HTR-8/SVneo (cell line): ENCODE measurements around the gene PLEKHB2.
"Not testable (repeated sequence)": the region's sequence is repeated elsewhere in the genome, so short reads cannot be mapped to it uniquely, and the experiment has no call there.

Experiments
- DNase-seq: peaks from one replicate; pipeline ENCODE4 v3.0.0; 2011; ENCODE audit warnings: low spot score, mixed read lengths; ENCODE audit not compliant: insufficient read length
- FAIRE-seq: peaks from 2 replicates; lab custom pipeline; 2011; peaks lifted over from hg19 to GRCh38; lab: Jason Lieb, UNC

PLEKHB2 gene

GRCh38 chr2:131105156-131105949, at the start of gene PLEKHB2:
Gene PLEKHB2 (plus strand): TSS chr2:131105336. CDS start chr2:131120942, 15,606 bp downstream.
- FAIRE-seq, result peak; percentile 90
- DNase-seq, result peak; percentile 93

- DNase-seq (no peak), FAIRE-seq (no peak)
Observed at GRCh38 chr2:131056204-131056931, 48.8 kb upstream of the PLEKHB2 start.

DNA sequence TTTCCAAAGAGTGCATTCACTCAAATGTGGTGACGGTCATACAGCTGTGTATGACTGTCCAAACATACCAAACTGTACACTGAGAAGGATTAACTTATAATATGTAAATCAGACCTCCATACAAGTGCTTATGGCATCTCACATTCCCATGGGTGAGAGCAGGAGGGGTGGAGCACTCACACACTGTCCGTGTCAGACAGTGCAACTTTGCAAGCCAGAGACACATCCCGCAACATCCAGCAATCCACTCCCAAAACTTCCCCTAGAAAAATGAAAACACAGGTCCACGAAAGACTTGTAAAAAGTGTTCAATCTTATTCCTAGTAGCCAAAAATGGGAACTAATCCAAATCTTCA, 48.2 kb upstream of the PLEKHB2 start:
- DNase-seq (no peak), FAIRE-seq (no peak)

DNA sequence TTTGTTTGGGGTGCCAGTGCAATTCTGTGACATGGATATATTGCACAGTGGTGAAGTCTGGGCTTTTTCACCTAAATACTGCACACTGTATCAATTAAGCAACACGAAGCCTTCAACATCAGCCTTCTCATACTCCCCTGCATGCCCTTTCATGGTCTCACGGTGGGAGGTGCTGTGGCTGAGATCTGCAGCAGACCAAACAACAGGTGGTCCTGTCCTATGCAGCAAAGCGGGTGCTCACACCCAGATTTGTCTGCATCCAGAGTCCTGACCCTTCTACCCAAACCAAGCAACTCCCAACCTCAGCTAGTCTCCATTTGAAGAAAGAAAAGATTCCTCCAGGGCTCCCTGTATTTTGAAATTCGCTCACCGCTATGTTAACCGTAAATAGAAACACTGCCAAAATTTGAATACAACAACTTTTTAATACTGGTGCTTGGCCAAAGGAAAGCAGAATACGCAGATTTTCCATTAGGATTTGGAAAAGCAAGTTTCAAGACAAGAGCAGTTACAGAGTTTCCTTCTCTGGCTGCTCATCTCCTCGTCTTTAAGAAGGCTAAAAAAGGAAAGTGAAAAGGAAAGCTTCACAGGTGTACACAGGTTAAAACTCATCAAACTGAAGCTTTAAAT, 46.8 kb upstream of the PLEKHB2 start:
- DNase-seq, result no peak
- no peak for FAIRE-seq

DNA sequence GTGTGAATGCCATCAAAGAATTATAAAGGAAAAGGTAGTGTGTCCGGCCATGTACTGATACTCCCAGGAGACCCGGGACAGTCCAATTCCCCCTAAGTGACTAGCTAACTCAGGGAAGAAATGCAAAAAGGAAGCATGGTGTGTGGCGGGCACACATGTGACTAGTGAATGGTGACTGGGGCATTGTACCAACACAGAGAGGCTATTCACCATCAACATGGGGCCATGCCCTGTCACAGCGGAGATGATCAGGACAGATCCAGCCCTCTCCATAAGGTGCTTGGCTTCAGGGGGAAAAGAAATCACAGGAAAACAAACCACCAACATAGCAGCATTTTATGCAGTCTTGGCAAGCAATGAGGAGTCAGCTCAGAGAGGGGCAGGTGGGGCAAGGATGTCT, 46.2 kb upstream of the PLEKHB2 start:
- no peak for DNase-seq

DNA sequence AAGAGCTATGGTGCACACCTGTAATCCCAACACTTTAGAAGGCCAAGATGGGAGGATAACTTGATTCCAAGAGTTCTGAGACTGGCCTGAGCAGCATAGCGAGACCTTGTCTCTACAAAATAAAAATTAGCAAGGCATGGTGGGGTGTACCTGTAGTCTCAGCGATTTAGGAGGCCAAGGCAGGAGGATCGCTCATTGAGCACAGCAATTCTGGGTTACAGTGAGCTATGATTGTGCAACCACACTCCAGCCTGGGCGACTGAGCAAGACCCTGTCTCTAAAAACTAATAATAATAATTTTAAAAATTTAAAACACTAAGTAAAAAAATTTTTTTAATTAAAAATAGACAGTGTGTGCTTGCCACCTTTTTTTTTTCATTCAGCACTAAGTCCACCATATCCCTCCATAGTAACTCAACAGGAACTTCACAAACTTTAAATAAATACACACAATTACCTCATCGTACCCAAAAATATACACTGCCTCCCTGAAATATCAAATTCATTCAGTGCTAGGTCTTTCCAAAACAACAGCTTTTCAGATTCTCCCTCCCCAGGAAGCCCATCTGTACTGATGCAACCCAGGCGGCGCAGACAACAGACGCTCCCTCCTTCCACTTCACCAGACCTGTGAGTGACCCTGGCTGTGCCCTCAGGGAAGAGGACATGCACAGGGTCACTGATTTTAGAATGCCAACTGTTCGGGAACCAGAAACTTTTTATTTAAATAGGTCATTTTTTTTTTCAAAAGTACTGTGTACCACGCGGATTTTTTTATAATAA, 41.4 kb upstream of the PLEKHB2 start:
- FAIRE-seq, result no peak
- no peak for DNase-seq

More for the DNA sequence above, 46.2 kb upstream of the PLEKHB2 start:
- FAIRE-seq, result no peak

DNA sequence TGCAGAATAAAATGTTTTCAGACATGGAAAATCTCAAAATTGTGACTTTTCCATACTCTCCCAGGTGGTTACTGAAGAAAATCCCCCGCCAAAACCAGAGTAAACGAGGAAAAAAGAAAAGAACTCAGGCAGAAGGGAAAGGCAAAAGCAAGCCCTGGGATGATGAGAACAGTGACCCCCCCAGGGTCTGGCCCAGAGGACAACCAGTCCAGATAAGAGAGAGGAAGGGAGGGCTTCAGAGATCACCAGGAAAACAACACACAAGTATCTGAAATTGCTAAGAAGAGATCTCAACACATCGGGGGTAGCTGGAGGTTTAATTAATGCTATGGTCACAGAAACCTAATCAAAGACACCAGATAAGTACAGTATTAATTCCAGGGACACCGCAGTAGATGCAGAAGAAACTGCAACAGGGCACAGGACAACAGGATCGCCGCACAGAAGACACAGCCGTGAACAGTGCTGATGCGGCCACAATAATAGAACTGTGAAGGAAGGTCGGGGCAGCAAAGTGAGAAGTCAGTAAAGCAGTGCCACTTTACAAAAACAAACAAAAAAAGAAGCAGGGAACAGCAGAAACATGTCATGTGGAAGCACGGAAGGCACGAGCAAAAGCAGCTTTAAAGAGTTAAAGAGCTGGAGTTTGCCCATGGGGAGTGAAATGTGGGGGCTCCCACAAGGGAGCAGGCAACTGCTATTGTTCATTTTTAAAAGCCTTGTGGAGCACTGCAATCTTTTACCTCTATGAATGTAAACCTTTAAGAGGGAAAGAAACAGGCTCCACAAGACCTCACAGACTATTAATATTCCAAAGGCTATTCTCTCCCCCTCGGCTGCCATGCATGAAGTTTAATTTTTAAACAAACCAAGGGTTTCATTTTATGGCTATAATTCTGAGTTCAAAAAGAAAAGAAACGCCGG, 40.3 kb upstream of the PLEKHB2 start:
- DNase-seq (no peak), FAIRE-seq (no peak)

- FAIRE-seq (no peak), DNase-seq (no peak)
Observed at GRCh38 chr2:131067465-131068125, 37.5 kb upstream of the PLEKHB2 start.

GRCh38 chr2:131068172-131068571, 37.0 kb upstream of the PLEKHB2 start:
- FAIRE-seq, DNase-seq: not testable (repeated sequence)

DNA sequence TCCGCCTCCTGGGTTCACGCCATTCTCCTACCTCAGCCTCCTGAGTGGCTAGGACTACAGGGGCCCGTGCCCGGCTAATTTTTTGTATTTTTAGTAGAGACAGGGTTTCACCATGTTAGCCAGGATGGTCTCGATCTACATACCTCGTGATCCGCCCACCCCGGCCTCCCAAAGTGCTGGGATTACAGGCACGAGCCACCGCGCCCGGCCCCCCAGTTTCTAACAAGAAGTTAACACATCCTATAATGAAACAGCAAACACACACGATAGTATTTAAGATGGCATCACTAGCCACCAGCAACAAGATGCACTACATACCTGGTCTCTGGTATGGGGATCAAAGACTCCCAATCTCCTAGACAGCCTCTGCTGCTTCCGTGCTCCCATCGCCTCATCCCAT, 29.6 kb upstream of the PLEKHB2 start:
- not testable (repeated sequence) for DNase-seq, FAIRE-seq

GRCh38 chr2:131076707-131077106, 28.4 kb upstream of the PLEKHB2 start:
- FAIRE-seq, result no peak
- DNase-seq, result no peak

- no peak for FAIRE-seq
- no peak for DNase-seq
Observed at GRCh38 chr2:131077182-131077846, 27.8 kb upstream of the PLEKHB2 start.

GRCh38 chr2:131077966-131078365, 27.2 kb upstream of the PLEKHB2 start:
- DNase-seq (no peak), FAIRE-seq (no peak)

GRCh38 chr2:131079931-131080330, 25.2 kb upstream of the PLEKHB2 start:
- not testable (repeated sequence) for FAIRE-seq, DNase-seq

DNA sequence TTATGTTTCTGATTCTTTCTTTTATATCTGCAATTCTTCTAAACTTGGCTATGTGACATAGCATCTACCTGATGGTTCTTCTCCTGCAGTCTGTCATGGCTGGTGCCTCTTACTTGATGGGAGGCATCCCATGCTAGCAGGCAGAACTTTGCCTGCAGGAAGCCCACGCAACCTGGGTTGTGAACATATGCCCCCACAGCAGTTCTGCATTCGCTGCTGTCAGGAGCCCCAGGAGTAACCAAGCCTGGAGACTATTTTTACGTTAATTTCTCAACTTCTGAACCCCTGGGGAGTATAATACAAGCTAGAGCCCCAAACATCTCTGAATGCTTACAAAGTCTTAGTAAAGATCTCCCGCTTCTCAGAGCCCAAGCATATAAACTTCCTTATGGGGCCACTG, 23.9 kb upstream of the PLEKHB2 start:
- DNase-seq (no peak), FAIRE-seq (no peak)

DNA sequence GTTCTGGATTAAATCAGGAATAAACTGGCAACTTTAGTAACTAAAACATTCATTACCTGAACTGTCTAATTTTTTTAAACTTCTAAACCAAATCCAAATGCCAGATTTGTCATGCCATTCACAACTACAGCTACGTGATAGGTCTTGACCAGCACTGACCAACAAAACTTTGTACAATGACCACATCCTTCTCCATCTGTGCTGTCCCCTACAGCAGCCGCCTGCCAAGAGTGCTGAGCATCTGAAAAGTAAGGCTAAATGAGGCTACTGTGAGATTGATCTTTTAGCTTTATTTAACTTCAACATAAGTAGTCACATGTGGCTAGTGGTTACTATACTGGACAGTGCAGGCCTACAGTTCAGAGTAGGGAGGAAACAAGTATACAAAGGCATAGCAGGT, 19.5 kb upstream of the PLEKHB2 start:
- FAIRE-seq, result no peak

DNA sequence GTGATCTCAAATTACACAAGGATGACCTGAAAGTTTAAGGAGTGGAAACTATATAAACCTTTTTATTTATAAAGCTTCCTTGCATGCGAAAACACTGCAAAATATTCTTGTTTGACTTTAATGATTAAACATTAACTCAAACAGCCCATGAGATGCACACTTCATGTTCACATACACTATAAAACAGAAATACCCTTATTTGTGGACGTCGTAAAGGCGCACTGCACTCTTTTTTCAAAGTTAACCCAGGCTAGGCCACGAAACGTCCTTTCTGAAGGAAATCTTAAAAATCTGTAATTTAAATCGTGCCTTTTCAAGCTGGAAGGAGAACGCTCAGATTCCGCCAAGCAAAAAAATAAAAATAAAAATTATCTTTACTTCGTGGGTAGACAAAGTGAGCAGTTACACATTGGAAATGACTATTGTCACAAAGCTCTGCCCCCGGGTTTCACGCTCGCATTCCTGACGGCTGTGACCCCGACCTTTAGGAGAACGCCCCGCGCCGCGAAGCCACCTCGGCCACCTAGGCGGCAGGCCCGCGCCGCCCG, 12.6 kb upstream of the PLEKHB2 start:
- FAIRE-seq, result no peak

More for the DNA sequence above, 19.5 kb upstream of the PLEKHB2 start:
- no peak for DNase-seq

More for the DNA sequence above, 12.6 kb upstream of the PLEKHB2 start:
- no peak for DNase-seq
